GM12892 (cell line): ENCODE measurements around the gene ZNF280B.
"Not testable (repeated sequence)": the region's sequence is repeated elsewhere in the genome, so short reads cannot be mapped to it uniquely, and the experiment has no call there.

Experiments
- POLR2A ChIP-seq: IDR thresholded peaks from 2 replicates; pipeline ENCODE4 v1.6.1; 2011; ENCODE audit warnings: low read depth, low read length, control low read depth
- POLR2AphosphoS5 ChIP-seq: IDR thresholded peaks from 2 replicates; pipeline ENCODE4 v1.6.1; 2011; ENCODE audit warnings: low read depth, low read length, control low read depth

DNA sequence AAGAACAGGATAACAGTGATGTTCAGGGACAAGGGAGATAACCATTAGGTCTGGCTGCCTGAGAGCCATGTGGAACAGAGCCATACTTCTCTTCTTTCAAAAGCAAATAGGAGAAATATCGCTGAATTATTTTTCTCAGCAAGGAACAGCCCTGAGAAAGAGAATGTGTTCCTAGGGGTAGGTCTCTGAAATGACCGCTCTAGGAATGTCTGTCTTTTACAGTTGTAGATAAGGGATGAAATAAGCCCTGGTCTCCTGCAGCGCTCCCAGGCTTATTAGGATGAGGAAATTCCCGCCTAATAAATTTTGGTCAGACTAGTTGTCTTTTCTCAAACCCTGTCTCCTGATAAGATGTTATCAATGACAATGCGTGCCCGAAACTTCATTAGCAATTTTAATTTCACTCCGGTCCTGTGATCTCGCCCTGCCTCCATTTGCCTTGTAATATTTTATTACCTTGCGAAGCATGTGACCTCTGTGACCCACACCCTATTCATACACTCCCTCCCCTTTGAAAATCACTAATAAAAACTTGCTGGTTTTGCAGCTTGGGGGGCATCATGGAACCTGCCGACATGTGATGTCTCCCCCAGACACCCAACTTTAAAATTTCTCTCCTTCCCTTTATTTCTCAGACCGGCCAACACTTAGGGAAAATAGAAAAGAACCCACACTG is 39.6 kb downstream of the ZNF280B start:
- not testable (repeated sequence) for TF ChIP-seq POLR2AphosphoS5, POLR2A
